Mesenteric fat pad (tissue), 1 donor: Measurements from ENCODE around the gene MTERF1. TPM values are rescaled to one million over a fixed set of nuclear protein-coding genes. Genes with fewer than 3 reads are reported as not detected.
"Not testable (repeated sequence)": the region's sequence is repeated elsewhere in the genome, so short reads cannot be mapped to it uniquely, and the experiment has no call there.

Source experiments
- DNase-seq: peaks from one replicate; pipeline ENCODE4 v3.0.0-alpha.2; 2020; ENCODE audit warnings: low spot score
- total RNA-seq: library from RNA; stranded (reverse); fragmentation: NEBNext Ultra II Directional; extraction: Animal tissue kit (Norgen Biotek cat#: 25700); gene quantifications from one replicate; pipeline ENCODE4 v1.2.1, GENCODE V29; 2021
- donor health status: DM: yes; HTN: yes; CAD: no.

MTERF1 gene
- total RNA-seq, 1 donor from 2014 or later = 7.7 TPM

DNA sequence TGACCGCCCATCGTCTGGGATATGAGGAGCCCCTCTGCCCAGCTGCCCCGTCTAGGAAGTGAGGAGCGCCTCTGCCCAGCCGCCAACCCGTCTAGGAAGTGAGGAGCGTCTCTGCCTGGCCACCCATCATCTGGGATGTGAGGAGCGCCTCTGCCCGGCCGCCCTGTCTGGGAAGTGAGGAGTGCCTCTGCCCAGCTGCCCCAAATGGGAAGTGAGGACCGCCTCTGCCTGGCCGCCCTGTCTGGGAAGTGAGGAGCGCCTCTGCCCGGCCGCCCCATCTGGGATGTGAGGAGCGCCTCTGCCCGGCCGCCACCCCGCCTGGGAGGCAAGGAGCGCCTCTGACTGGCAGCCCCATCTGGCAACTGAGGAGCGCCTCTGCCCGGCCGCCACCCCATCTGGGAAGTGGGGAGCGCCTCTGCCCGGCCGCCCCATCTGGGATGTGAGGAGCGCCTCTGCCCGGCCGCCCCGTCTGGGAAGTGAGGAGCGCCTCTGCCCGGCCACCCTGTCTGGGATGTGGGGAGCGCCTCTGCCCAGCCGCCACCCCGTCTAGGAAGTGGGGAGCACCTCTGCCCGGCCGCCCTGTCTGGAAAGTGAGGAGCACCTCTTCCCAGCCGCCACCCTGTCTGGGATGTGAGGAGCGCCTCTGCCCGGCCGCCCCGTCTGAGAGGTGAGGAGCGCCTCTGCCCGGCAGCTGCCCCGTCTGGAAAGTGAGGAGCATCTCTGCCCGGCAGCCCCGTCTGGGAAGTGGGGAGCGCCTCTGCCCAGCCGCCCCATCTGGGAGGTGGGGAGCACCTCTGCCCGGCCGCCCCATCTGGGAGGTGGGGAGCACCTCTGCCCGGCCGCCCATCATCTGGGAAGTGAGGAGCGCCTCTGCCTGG is 7.1 kb upstream of the MTERF1 start:
- DNase-seq = not testable (repeated sequence)

DNA sequence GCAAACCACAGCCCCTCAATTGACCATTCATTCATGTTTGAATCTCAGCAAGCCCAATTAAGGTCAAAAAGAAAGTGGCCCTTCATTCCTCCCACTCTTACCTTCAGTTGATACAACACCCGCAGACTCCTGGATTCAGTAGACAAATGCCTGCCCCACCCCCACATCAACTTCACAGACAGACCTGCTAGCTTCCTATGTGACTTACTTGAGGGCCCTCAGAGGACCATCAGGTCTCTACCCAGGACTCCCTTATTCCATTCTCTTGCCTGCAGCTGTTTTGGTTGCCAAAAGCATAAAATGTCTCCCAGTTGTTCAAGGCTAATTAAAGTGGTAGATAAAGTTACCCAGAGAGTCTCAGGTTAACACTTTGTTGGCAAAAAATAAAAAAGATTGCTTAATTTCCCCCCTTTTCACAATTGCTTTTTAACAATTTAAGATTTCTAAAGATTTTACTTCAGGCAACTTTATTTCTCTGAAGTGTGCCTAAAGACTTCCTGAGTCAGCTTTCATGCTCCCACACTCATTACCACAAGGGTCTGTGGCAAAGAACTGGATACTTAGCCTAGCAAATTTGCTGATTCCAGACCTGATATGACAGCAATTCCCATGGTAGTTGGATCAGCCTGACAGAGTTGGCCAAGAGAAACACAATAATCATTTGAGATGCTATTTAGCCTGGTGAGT is 3.3 kb upstream of the MTERF1 start:
- no peak for DNase-seq

DNA sequence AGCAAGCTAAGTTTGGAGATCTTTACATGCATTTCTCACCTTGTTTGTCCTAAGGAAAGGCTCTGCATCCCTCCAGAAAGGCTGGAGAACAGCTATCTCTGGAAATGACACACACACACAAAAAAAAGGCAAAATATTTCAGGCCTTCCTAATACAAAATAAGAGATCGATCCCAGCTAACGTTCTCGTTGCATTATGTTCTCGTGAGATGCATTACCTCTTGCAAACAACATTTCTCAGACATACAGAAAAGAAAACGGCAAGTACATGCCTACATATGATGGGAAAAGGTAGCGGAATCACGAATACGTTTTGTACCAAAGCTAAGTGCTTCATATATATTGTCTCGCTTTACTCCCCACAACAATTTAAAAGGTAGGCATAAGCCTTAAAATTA is 488 bp downstream of the MTERF1 start:
- DNase-seq = no peak

DNA sequence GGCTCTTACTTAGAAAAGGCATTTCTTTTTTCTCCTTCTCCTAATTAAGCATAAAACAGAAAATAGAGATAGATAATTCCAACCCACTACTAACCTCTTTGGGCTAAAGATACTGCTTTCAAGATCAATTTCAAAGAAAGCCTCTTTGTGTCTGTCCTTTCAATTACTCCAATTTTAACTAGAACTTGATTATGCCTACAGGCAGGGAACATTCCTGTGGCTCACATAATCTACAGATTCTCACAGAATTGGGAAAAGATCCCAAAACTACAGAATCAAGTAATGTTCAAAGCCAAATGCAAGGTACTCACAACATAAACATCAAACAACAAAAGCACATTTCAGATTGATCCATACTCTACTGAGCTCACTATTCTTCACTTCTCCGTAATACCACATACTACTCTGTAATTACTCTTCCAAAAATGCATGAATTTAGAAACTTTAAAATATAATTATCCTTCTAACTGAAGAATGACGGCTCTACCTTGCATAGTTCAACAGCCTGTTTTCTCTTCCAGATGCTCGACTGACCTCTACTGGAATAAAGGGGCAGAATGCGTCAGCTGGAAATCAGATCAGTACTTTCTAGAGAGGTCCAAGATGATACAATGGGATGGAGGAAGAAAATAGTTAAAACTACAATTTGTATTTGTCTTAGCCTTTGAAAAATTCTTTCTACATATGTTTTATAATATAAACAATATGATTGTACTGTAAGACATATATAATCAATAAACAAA is 3.9 kb downstream of the MTERF1 start:
- DNase-seq = no peak

DNA sequence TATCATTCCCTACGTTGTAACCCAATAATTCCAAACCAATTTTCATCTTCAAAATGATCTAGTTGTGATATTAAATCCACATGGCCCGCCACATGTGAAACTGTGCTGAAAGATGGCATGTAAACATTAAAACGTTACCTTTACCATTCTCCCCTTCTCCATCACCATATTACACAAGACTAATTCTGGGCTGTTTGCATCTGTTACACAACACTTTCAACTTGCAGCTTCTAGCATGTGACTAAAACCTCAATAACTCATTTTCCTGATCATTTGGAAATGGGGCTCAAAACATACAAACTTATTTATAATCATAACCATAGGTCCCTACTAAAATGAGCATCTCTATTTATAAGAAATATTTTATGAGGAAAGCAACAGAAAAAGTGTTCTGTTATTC is 4.7 kb downstream of the MTERF1 start:
- no peak for DNase-seq

DNA sequence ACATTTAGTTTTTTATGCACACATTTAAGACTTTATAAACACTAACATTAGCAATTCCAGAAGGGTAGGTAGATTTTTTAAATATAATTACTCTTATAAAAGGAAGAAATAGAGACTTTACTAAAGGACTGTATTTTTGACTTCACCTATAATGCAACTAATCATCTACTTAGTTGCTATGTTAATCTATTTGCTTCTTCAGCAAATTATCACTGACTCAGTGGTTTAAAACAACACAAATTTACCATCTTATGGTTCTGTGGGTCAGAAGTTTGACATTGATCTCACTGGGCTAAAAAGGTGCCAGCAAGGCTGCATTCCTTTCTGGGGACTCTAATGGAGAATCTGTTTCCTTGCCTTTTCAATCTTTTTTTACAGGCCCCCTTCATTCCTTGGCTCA is 7.6 kb downstream of the MTERF1 start:
- no peak for DNase-seq

DNA sequence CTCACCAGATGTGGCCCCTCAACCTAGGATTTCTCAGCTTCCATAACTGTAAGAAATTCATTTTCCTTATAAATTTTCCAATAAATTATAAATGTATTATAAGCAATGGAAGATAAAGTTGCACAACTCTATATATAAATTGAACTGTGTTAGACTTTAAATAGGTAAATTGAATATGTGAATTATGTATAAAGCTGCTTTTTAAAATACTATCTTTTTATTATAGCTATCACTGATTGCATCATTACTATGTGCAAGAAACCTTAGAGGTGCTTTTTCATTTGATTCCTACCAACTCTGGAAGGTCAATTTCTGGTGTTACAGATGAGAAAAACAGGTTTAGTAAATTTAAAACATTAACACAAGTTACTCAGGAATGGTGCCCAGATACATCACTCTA is 8.4 kb downstream of the MTERF1 start:
- no peak for DNase-seq

DNA sequence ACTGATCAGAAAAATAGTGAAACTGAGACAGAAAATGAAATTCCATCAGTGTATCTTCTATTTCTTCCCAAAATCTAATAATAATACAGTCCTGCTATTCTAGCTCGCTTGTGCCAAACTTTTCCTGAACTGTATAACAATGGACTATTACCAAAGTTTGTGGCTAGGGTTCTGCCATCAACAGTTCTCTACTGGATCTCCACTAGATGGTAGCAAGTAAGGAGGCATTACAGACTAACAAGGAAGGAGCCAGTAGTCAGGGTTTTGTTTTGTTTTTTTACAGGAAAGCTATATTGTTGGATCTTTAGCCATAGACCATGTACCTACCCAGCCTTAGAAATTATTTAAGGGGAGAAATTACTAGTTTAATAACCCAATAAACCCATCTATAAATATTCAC is 10.8 kb downstream of the MTERF1 start:
- DNase-seq = no peak

DNA sequence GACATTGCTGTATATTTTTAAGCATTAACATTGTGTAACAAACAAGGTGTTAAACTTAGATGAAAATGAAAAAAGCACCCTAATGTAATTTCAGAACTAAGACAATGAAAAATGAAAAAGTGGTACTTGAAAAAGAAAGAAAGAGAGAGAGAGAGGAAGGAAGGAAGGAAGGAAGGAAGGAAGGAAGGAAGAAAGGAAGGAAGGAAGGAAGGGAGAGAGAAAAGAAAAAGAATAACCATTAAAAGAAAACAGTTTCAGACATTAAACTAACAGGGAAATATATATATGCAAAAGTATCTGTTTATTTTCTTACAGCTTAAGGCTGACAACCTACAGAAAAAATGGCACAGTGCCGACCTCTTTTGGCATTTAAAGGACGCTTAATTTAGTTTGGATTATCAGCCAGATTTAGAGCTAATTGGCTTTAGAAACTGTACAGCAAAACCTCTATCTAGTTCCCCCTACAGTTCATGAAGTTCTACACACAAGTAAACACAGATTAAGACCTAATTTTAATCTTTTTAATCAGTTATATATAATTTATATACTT is 13.8 kb downstream of the MTERF1 start:
- no peak for DNase-seq

DNA sequence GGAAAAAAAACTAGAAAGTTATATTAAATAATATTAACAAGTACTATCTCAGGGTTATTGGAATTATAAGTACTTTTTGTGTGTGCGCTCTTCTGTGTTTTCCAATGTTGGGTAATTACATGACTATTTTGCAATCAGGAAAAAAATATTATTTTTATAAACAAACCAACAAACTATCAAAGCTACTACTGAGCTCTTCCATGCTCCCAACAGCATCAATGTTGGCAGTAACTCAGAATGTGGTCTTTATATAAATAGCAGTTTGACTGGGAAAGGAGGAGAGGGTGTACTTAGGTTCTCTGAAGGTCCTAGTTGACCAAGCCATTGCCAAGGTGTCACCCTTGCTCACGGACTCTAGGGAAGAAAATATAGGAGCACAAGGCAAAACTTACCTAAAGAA is 15.0 kb downstream of the MTERF1 start:
- no peak for DNase-seq

DNA sequence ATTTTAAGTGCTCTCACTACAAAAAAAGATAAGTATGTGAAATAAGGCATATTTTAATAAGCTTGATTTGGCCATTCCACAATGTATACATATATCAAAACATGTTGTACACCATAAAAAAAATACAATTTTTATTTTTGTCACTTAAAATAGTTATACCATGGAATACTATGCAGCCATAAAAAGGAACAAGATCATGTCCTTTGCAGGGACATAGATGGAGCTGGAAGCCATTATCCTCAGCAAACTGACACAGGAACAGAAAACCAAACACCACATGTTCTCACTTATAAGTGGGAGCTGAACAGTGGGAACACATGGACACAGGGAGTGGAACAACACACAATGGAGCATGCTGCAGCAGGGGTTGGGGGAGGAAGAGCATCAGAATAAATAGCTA is 15.9 kb downstream of the MTERF1 start:
- DNase-seq = not testable (repeated sequence)

DNA sequence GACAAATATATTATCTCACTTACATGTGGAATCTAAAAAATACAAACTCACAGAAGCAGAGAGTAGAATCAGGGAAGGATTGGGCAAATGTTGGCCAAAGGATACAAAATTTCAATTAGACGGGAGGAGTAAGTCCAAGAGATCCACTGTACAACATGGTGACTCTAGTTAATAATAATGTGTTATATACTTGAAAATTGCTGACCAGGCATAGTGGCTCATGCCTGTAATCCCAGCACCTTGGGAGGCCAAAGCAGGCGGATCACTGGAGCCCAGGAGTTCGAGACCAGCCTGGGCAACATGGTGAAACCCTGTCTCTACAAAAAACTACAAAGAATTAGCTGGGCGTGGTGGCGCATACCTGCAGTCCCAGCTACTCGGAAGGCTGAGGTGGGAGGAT is 16.4 kb downstream of the MTERF1 start:
- DNase-seq = no peak

DNA sequence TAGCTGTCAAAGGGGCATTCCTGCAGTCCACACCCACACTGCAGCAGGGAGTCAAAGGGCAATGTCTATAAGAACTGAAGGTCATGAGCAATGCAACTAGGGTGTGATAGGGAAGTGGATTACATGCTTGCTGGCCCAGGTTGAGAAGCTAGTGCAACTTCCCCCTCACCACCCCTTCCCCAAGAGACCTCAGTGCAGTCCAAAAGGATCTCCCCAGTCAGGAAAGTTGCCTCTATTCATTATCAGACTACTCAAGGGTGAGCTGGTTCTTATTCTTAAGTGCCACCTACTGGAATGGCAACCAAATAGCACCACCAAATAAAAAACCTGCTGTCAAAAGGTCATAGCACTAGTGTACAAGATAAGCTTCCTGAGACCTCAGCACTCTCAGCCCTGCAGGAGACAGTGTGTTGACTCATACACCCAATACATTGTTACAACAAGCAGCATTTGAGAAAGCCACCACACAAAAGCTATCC is 28.2 kb downstream of the MTERF1 start:
- no peak for DNase-seq

DNA sequence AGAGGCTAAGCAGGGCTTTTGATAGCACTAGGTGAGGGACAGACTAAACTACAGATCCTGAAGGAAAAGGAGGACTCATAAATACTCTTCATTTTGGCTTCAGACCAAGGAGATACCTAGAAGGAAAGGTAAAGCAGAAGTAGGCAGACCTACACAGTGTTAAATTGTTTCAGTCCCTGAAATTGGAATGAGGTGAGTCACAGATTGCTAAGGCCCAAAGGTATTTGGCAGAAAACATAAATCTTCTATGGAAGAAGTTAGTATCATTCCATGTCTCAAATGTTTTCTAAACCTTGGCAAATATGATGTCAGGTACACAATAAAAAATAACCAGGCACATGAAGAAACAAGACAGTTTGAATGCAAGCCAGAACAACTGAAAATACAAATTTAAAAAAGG is 30.0 kb downstream of the MTERF1 start:
- no peak for DNase-seq

DNA sequence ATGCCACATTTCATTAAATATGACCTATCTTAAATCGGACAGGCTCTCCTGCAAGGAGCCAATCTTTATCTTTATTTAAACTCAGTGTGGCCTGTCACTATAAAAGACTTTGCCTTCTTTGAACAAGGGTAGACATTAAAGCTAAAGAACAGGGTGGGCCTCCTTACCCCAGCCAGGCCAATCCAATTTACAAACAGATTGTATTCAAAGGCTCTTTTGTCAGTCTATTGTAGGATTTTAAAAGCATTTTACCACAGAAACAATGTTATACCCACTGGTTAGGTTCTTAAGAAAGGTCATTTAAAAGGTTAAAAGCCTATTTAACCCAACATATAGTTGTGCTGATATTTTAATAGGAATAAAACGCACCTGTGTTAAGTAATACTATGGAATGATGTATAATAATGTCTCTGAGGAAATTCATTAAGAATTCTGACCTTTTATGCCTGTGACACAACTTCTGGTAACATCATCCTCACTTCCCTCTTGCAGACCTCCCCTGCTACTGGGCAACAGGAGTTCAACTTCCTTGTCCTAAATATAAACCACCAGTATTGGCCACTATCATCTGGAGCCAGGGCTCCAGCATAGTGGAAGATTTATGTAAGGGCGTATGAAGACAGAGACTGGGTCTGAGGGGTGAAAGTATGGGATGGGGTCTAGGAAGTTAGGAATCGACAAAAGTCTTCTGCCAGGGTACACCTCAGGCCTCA is 32.5 kb downstream of the MTERF1 start:
- DNase-seq = no peak

DNA sequence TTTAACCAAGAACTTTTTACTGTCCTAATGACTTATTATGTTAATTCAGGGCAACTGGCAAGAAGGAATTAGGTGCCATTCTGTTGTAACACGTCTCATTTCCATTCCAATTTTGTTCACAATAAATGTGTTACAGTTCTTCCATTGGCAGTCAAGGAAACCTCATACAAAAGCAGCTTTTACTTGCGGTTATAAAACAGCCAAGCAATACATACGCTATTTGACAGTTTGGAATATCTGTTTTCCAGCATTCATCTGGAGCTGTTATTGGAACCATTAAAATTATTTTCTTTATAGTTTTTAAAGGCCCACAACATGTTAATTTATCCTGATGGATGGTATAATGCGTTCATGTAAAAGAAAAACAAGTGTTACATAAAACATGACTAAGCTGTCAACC is 33.3 kb downstream of the MTERF1 start:
- DNase-seq = no peak

DNA sequence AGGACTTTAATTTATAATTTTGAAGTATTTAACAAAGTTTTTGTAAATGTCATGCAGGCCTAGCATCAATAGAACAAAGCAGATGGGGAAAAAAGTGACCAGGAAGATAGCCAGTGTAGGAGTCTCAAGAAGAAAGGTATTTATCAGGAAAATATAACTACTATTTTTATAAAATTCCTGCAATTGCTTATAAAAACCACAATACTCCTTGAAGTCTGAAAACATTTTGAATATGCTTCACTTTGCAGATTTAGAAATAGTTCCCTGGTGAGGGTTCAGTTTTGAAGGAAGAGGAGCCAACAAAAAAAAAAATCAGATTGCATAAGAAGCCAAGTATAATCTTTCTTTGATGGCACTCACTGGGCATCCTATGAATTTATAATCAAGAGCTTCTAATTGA is 34.1 kb downstream of the MTERF1 start:
- DNase-seq = no peak

DNA sequence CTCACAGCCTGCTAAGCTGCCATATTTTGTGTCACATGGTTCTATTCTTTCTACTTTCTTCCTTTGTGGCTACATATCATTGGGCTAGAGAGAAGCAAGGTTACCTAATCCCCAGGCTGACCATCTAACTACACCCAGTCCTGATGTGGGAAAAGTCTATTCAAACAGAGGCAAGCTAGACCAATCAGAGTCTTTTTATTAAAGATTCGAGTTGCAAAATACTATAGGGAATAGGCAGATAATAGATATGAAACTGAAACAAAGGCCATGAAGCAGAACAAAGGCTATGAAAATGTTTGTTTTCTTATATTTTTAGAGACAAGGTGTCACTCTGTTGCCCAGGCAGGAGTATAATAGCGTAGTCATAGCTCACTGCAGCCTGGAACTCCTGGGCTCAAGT is 36.7 kb downstream of the MTERF1 start:
- DNase-seq = no peak

DNA sequence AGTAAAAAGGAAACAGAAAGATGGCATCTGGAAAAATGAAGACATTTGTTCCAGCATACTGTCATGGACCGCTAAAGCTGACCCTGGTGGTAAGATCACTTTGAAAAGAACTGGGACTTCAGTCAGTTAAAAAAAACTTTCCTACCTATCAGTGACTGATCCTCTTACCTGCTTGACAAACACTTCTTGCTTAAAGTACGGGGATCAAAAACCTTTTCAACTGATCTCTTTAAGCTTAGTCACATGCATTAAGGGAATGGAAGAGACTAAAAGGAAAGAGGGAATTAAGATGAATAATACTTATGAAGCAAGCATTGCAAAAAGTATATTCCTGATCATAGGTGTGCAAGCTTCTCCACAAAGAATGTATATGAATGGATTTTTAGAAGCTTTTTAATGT is 42.1 kb downstream of the MTERF1 start:
- no peak for DNase-seq

DNA sequence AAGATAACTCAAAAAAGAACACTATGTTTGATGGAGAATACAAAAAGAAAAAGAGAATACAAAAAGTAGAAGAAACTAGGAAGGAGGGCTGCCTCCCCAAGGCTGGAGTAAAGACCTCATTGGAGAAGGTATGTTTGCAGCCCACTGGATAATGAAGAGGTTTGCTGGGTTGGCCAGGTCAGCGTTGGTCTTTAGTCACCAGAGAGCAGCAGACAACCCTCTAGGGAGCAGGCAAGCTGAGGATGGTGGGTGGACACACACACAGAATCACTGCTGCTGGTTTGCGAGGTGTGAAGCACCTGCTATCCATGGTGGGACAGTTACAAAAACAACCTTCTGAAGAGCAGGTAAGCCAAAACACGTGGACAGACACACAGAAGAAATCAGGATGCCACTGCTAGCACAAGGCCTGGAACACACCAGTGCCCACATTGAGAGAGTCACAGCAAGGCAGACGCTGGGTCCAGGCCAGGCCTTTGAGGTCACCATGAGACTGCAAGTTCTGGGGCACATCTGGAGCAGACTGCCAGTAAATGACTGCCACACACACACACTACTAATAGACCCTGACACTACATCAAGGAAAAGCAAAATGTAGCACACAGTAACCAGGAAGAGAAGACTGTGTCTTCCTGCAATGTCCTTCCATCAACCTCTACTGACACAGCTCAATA is 43.0 kb downstream of the MTERF1 start:
- DNase-seq = no peak
